T-helper 2 cell (primary cell): Measurements from ENCODE around the gene DCBLD2.

Experiments used
- DNase-seq, 5 experiments: peaks; one replicate each; pipeline versions ENCODE4 v3.0.0 to v3.0.0-alpha.2; 2012 to 2022

The DCBLD2 gene

GRCh38 chr3:98763819-98764418 is 137.6 kb downstream of the DCBLD2 start:
- DNase-seq, result no peak

DNA sequence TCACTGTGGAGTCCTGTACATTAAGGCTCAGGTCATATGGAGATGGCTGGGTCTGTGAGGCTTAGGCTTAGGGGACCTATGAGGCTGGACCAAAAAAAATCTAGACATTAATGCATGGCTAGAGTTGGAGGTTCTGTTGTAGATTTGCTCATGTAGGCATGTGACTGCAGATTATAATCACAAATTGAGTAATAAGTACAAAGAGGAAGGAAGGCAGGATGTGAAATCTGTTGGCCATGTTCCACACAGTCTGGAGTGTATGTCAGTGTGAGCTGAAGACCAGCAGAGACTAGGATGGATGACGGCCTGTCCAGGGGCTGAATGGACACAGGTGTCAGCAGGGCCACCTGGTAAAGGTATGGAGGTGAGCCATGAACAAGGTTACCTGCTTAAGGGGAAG is 138.4 kb downstream of the DCBLD2 start, which contains the start of gene ST3GAL6:
Gene ST3GAL6, plus strand, starts transcription at position 265 of the 400 bp plus-strand sequence. CDS start 5,101 bp downstream, outside the sequence.
- DNase-seq, result no peak

GRCh38 chr3:98761643-98762229 is 139.8 kb downstream of the DCBLD2 start:
- no peak for DNase-seq

DNA sequence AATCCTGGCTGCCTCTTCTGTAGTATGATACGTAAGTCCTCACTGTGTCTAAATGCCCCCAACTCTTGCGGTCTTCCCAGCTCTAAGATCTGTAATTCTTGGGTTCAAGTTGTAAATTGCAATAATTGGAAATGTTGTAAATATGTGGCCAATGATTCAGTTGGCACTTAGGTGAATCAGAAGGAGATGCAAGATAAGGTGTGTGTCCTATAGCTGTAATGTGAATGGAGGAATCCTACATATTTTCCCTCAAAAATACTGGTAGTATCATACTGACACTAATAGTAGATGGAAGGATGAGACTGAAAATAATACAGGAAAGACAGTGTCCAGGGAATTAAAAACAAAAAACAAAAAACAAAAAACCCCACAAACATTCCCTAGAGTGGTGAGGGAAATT is 141.9 kb downstream of the DCBLD2 start:
- no peak for DNase-seq

- DNase-seq, result no peak
Observed at GRCh38 chr3:98755601-98756000, 145.9 kb downstream of the DCBLD2 start.

DNA sequence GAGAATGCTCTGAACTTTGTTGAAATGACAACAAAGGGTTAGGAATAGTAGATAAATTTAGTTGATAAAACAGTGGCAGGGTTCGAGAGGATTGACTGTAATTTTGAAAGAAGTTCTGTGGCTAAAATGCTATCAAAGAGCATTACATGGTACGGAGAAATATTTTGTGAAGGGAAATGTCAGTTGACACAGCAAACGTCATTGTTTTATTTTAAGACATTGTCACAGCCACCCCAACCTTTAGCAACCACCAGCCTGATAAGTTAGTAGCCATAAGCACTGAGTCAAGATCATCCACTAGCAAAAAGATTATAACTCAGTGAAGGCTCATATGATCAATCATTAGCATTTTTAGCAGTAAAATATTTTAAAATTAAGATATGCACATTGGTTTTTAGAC is 147.0 kb downstream of the DCBLD2 start:
- no peak for DNase-seq

- no peak for DNase-seq
Observed at GRCh38 chr3:98750276-98750919, 151.1 kb downstream of the DCBLD2 start.

DNA sequence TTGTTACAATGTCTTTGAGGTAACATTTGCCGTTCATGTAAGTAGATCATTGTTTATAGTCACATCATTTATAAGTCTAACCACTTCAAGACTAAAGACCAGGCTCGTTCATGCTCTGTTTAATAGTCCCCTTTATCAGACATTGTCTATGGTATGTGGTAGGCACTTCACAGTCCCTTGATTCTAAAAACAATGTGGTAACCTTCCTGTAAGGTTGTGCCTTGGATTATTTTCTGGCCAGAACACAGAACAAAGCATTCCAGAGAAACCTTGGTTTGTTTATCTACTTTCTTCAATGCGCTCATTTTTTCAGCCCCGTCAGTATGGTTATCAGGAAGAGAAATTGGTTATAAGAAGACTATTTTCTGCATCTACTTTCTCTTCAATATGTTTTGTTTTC is 154.6 kb downstream of the DCBLD2 start:
- DNase-seq, result no peak

DNA sequence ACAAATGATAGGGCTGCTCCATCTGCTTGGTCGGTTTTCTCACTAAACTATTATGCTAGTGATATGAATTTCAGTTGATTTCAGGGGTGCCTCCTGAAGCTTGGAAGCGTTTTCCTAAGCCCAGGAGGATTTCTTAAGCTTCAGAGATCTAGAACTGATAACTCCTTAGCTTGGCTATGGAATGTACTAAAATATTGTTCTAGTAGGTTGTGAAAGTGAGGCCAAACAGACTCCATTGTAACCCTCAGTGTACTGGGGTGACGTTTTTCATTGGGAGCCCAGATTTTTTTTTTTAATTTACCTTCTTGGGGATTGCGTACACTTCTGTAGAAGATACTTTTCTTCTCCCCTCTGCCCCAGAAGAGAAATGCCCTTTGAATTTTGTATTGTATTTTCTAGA is 155.4 kb downstream of the DCBLD2 start:
- DNase-seq, result no peak
